HG03442 (cell line): Measurements from ENCODE around the gene IMPDH2.

Experiments
- ATAC-seq: cut with Tn5 transposase; IDR thresholded peaks from one replicate; pipeline ENCODE4 v1.9.1; 2021; ENCODE audit warnings: mild to moderate bottlenecking, moderate library complexity; ENCODE audit not compliant: unreplicated experiment

Gene IMPDH2

GRCh38 chr3:48984663-48985062 lies 44.5 kb downstream of the IMPDH2 start:
- no peak for ATAC-seq

GRCh38 chr3:48983096-48983495 lies 46.1 kb downstream of the IMPDH2 start:
- no peak for ATAC-seq

DNA sequence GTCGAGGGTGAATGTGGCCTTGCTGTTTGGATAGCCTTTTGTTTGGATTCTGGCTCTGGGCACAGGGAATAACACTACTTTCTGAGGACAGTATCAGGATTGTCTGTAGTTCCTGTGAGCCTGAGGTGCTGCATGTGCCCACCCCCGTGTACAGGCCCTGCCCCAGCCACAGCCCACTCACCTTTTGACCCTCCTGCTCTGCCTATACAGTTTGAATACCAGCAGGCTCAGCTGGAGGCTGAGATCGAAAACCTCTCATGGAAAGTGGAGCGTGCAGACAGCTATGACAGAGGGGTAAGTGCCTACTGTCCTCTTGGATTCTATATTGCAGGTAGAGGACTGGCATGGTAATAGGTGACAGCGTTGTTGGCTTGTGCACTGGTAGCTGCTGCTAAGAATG lies 46.5 kb downstream of the IMPDH2 start:
- no peak for ATAC-seq

- ATAC-seq = no peak
Observed at GRCh38 chr3:48982016-48982415, 47.2 kb downstream of the IMPDH2 start.

DNA sequence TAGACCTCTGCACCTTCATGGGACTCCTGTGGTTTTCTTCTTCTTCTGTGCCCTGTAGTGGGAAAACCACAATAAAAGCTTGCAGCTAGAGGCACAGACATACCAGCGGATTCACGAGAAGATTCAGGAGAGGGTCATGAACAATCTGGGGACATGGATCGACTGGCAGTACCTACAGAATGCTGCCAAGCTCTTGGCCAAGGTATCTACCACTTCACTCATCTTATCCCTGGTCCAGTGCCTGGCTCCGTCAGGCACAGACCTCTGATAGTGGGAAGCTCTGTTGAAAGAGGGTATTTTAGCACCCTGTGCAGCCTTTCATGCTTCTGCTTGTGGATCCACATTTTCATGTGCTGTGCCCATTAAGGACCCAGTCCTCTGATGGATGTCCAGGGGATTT lies 48.9 kb downstream of the IMPDH2 start:
- no peak for ATAC-seq

GRCh38 chr3:48979451-48979850 lies 49.7 kb downstream of the IMPDH2 start:
- ATAC-seq = no peak
